Neural progenitor cell (in vitro differentiated cells): ENCODE results near the gene GSK3A.

Experiments
- CTCF ChIP-seq: fragments of 200-600 bp; sonication (generic); IDR thresholded peaks from 2 replicates; pipeline ENCODE4 v1.5.1; 2017; ENCODE audit warnings: antibody characterized with exemption, mild to moderate bottlenecking
- EZH2 ChIP-seq: fragments of 200-600 bp; sonication (generic); IDR thresholded peaks from 2 replicates; pipeline ENCODE4 v1.6.1; 2017; ENCODE audit warnings: antibody characterized with exemption, mild to moderate bottlenecking, moderate library complexity
- EZH2phosphoT487 ChIP-seq: fragments of 200-600 bp; sonication (generic); IDR thresholded peaks from 2 replicates; pipeline ENCODE4 v1.6.1; 2017; ENCODE audit warnings: antibody characterized with exemption

GRCh38 chr19:42203700-42204099 lies 38.7 kb downstream of the GSK3A start:
- TF ChIP-seq CTCF (no peak), EZH2 (no peak), EZH2phosphoT487 (no peak)
